IMR-90 (cell line): ENCODE data around the gene CYB561D1. TPM values are rescaled to one million over a fixed set of nuclear protein-coding genes. Genes with fewer than 3 reads are reported as not detected.

Experiments
- ATAC-seq: fragments of 200-7000 bp; cut with Tn5 transposase; 2 replicates; pipeline ENCODE4 v1.9.1; 2020; ENCODE audit warnings: low read depth, mild to moderate bottlenecking, moderate library complexity
- BruUV-seq: library from RNA; stranded (reverse); fragments of 400-500 nt; replicated peaks from 2 replicates; lab custom pipeline; 2021; lab: Mats Ljungman, UMichigan
- CTCF ChIA-PET: fragments of 300-600 bp; formaldehyde crosslinking; extraction: SDS; loops from one replicate; lab custom pipeline; 2021; ENCODE audit warnings: antibody characterized with exemption; lab: Yijun Ruan, JAX
- POLR2A ChIA-PET: fragments of 300-600 bp; sonication (Branson Sonifier 250); formaldehyde crosslinking; loops from one replicate; lab custom pipeline; 2022; ENCODE audit warnings: antibody characterized with exemption; ENCODE audit not compliant: unreplicated experiment; lab: Charles Lee
- DNase-seq: peaks from one replicate; pipeline ENCODE4 v3.0.0; 2013
- H2AFZ ChIP-seq: replicated peaks from 2 replicates; pipeline ENCODE3; 2013; ENCODE audit warnings: low read length, mild to moderate bottlenecking; ENCODE audit not compliant: poor library complexity
- H2AK5ac ChIP-seq: 2 replicates; pipeline ENCODE4 v1.6.1; 2013; ENCODE audit warnings: low read depth, low read length, inconsistent platforms
- H2AK9ac ChIP-seq: replicated peaks from 2 replicates; pipeline ENCODE3; 2013; ENCODE audit warnings: mild to moderate bottlenecking, low read depth, low read length, moderate library complexity; ENCODE audit not compliant: poor library complexity
- H2BK120ac ChIP-seq: 2 replicates; pipeline ENCODE4 v1.6.1; 2013; ENCODE audit warnings: low read depth, low read length, inconsistent platforms
- H2BK15ac ChIP-seq: 3 replicates; pipeline ENCODE4 v1.6.1; 2013; ENCODE audit warnings: low read depth, low read length, inconsistent platforms
- H2BK20ac ChIP-seq: 2 replicates; pipeline ENCODE4 v1.6.1; 2013; ENCODE audit warnings: low read depth, mild to moderate bottlenecking, inconsistent platforms, low read length, moderate library complexity
- H2BK5ac ChIP-seq: 2 replicates; pipeline ENCODE4 v1.6.1; 2013; ENCODE audit warnings: mild to moderate bottlenecking, low read depth, low read length, inconsistent platforms; ENCODE audit not compliant: poor library complexity, severe bottlenecking
- H3K14ac ChIP-seq: replicated peaks from 2 replicates; pipeline ENCODE4 v1.6.1; 2013; ENCODE audit warnings: low read depth, low read length, inconsistent platforms
- H3K18ac ChIP-seq: 2 replicates; pipeline ENCODE4 v1.6.1; 2013; ENCODE audit warnings: low read depth, low read length, control low read depth
- H3K23ac ChIP-seq: 2 replicates; pipeline ENCODE4 v1.6.1; 2013; ENCODE audit warnings: low read depth, low read length, inconsistent platforms
- H3K27ac ChIP-seq: 2 replicates; pipeline ENCODE4 v1.5.1; 2013; ENCODE audit warnings: mild to moderate bottlenecking, control low read depth, low read length; ENCODE audit not compliant: insufficient read depth
- H3K27me3 ChIP-seq: 2 replicates; pipeline ENCODE4 v1.6.1; 2013; ENCODE audit warnings: low read length; ENCODE audit not compliant: control insufficient read depth, insufficient read depth
- H3K36me3 ChIP-seq: 2 replicates; pipeline ENCODE4 v1.6.1; 2013; ENCODE audit warnings: low read length, mixed read lengths; ENCODE audit not compliant: control insufficient read depth, insufficient read depth
- H3K4ac ChIP-seq: 2 replicates; pipeline ENCODE4 v1.6.1; 2013; ENCODE audit warnings: low read depth, low read length, inconsistent platforms
- H3K4me1 ChIP-seq: 2 replicates; pipeline ENCODE4 v1.6.1; 2013; ENCODE audit warnings: low read length, mixed read lengths; ENCODE audit not compliant: control insufficient read depth, insufficient read depth
- H3K4me2 ChIP-seq: 2 replicates; pipeline ENCODE4 v1.6.1; 2013; ENCODE audit warnings: low read depth, mild to moderate bottlenecking, control low read depth, low read length, moderate library complexity
- H3K4me3 ChIP-seq: 2 replicates; pipeline ENCODE4 v1.5.1; 2013; ENCODE audit warnings: low read depth, mild to moderate bottlenecking, control low read depth, low read length, moderate library complexity; ENCODE audit not compliant: insufficient read depth
- H3K56ac ChIP-seq: 2 replicates; pipeline ENCODE4 v1.6.1; 2013; ENCODE audit warnings: low read length, inconsistent platforms; ENCODE audit not compliant: insufficient read depth; ENCODE audit errors: extremely low read depth
- H3K79me1 ChIP-seq, 2 experiments: 2 replicates each; pipeline ENCODE4 v1.6.1; 2013; ENCODE audit warnings: low read length in 2 of 2, inconsistent platforms in 1 of 2, low read depth in 1 of 2
- H3K9ac ChIP-seq: 2 replicates; pipeline ENCODE4 v1.6.1; 2013; ENCODE audit warnings: low read depth, low read length, control low read depth
- H3K9me1 ChIP-seq: 2 replicates; pipeline ENCODE4 v1.6.1; 2013; ENCODE audit warnings: low read length, inconsistent platforms; ENCODE audit not compliant: insufficient read depth
- H3K9me3 ChIP-seq: 2 replicates; pipeline ENCODE4 v1.6.1; 2013; ENCODE audit warnings: low read length; ENCODE audit not compliant: control insufficient read depth, insufficient read depth
- H4K20me1 ChIP-seq: 2 replicates; pipeline ENCODE4 v1.6.1; 2013; ENCODE audit warnings: low read length, inconsistent platforms; ENCODE audit not compliant: insufficient read depth
- H4K5ac ChIP-seq: 2 replicates; pipeline ENCODE4 v1.6.1; 2013; ENCODE audit warnings: mild to moderate bottlenecking, low read depth, low read length, control low read depth
- H4K8ac ChIP-seq, 2 experiments: 2 replicates each; pipeline ENCODE4 v1.6.1; 2013; ENCODE audit warnings: low read depth in 2 of 2, low read length in 2 of 2, control low read depth in 1 of 2, inconsistent platforms in 1 of 2
- H4K91ac ChIP-seq: 2 replicates; pipeline ENCODE4 v1.6.1; 2013; ENCODE audit warnings: low read depth, low read length, inconsistent platforms; ENCODE audit not compliant: insufficient read depth
- BHLHE40 ChIP-seq: fragments of 150-350 bp; IDR thresholded peaks from 2 replicates; pipeline ENCODE4 v1.6.1; 2016; ENCODE audit warnings: mild to moderate bottlenecking, low read depth, low read length
- FOS ChIP-seq: fragments of 150-350 bp; IDR thresholded peaks from 2 replicates; pipeline ENCODE4 v1.6.1; 2016; ENCODE audit warnings: low read depth, low read length
- MAZ ChIP-seq: IDR thresholded peaks from 2 replicates; pipeline ENCODE4 v1.6.1; 2012; ENCODE audit warnings: low read depth, mild to moderate bottlenecking, low read length, improper control_type of control experiment, moderate library complexity, borderline replicate concordance
- POLR2A ChIP-seq: IDR thresholded peaks from 2 replicates; pipeline ENCODE4 v1.6.1; 2012; ENCODE audit warnings: mild to moderate bottlenecking, low read depth, low read length
- RCOR1 ChIP-seq: IDR thresholded peaks from 2 replicates; pipeline ENCODE4 v1.6.1; 2012; ENCODE audit warnings: mild to moderate bottlenecking, low read length, improper control_type of control experiment; ENCODE audit not compliant: insufficient replicate concordance
- RFX5 ChIP-seq: IDR thresholded peaks from 2 replicates; pipeline ENCODE4 v1.8.0; 2012; ENCODE audit warnings: low read depth, mild to moderate bottlenecking, low read length, moderate library complexity
- WGBS, 2 experiments: methylation state at CpG; one replicate each; pipeline versions ENCODE4 v1.1.5 to v1.1.7; 2013; ENCODE audit warnings: missing lambda C conversion rate in 2 of 2; ENCODE audit not compliant: insufficient read length in 1 of 2; ENCODE audit errors: extremely low coverage in 2 of 2; 5-methylcytosine and 5-hydroxymethylcytosine counted together
- dilution Hi-C: fragments of 300-500 bp; cut with HindIII; formaldehyde crosslinking; loops from one replicate; pipeline ENCODE4 v1.14.3; 2018; ENCODE audit warnings: low sequenced_read_pairs; ENCODE audit not compliant: unreplicated experiment
- in situ Hi-C: fragments of 300-500 bp; cut with MboI; formaldehyde crosslinking; loops from 3 replicates; pipeline ENCODE4 v1.14.3; 2019; ENCODE audit warnings: low sequenced_read_pairs, inconsistent platforms, mixed read lengths
- intact Hi-C: fragments of 100-400 bp; cut with micrococcal nuclease; formaldehyde crosslinking; loops from 2 replicates; pipeline ENCODE4 v1.10.0; 2022
- polyA plus RNA-seq, 3 experiments: library from polyadenylated mRNA; depleted of rRNA; stranded (reverse); fragments of >200 nt; gene quantifications; 2 replicates each; pipeline ENCODE4 v1.2.3, GENCODE V29; 2012; ENCODE audit warnings: low replicate concordance in 1 of 3
- total RNA-seq: library from RNA; depleted of rRNA; stranded (reverse); fragments of >200 nt; gene quantifications from 2 replicates; pipeline ENCODE4 v1.2.3, GENCODE V29; 2012
- TF ChIP-seq, protein P1 (sequence below): conservative IDR thresholded peaks from 2 replicates; pipeline ENCODE4 v1.5.1; 2012; ENCODE audit warnings: mild to moderate bottlenecking, low read depth, low read length, improper control_type of control experiment
- TF ChIP-seq, protein P2 (sequence below): fragments of 150-350 bp; IDR thresholded peaks from 2 replicates; pipeline ENCODE4 v1.6.1; 2016; ENCODE audit warnings: low read depth, mild to moderate bottlenecking, low read length, moderate library complexity, borderline replicate concordance

The CYB561D1 gene
- total and polyA plus RNA-seq, 2 of the 4 experiments (the other 2 are of a cell fraction): 5.7 to 8.1 TPM

DNA sequence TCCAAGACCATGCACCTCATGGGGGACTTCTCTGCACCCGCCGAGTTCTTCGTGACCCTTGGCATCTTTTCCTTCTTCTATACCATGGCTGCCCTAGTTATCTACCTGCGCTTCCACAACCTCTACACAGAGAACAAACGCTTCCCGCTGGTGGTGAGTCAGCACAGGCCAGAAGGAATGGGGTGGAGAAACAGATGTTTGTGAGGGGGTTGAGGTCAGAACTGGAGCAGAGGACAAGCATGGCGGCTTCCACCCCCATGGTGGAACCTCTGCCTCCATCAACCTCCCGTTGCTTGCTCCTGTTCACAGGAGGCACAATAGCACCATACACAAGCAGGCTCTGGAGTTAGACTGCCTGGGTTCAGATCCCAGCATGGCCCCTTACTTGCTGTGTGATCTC, 17.1 kb upstream of the CYB561D1 start:
- POLR2A ChIA-PET: no interaction called here
- H3K27ac ChIP-seq: no peak overlapping the region
- H3K56ac ChIP-seq: no peak overlapping the region
- no peaks in the 10 kb centered on the region for H3K79me1 ChIP-seq
- no peak overlapping the region for H2AK5ac ChIP-seq
- H3K18ac ChIP-seq: no peak overlapping the region
- H2BK120ac ChIP-seq: no peak overlapping the region
- CTCF ChIA-PET: no interaction called here
- H2AFZ ChIP-seq: no peak overlapping the region
- H2BK5ac ChIP-seq: no peak overlapping the region
- no peak overlapping the region for H3K9ac ChIP-seq
- WGBS, 2 experiments: no CpG with 5 or more reads among the region's 8 CpGs
- no TSS peak for BruUV-seq
- DNase-seq (no peak), ATAC-seq (no peak)
- intact Hi-C loops: no loop called here
- H3K4me2 ChIP-seq: no peak overlapping the region
- dilution Hi-C loops: no loop called here
- no peak overlapping the region for H2BK15ac ChIP-seq
- TF ChIP-seq FOS (no peak), MAZ (no peak), POLR2A (no peak), RCOR1 (no peak), BHLHE40 (no peak), RFX5 (no peak)
- TF ChIP-seq, protein P1, sequence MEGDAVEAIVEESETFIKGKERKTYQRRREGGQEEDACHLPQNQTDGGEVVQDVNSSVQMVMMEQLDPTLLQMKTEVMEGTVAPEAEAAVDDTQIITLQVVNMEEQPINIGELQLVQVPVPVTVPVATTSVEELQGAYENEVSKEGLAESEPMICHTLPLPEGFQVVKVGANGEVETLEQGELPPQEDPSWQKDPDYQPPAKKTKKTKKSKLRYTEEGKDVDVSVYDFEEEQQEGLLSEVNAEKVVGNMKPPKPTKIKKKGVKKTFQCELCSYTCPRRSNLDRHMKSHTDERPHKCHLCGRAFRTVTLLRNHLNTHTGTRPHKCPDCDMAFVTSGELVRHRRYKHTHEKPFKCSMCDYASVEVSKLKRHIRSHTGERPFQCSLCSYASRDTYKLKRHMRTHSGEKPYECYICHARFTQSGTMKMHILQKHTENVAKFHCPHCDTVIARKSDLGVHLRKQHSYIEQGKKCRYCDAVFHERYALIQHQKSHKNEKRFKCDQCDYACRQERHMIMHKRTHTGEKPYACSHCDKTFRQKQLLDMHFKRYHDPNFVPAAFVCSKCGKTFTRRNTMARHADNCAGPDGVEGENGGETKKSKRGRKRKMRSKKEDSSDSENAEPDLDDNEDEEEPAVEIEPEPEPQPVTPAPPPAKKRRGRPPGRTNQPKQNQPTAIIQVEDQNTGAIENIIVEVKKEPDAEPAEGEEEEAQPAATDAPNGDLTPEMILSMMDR: no peak
- TF ChIP-seq, protein P2, sequence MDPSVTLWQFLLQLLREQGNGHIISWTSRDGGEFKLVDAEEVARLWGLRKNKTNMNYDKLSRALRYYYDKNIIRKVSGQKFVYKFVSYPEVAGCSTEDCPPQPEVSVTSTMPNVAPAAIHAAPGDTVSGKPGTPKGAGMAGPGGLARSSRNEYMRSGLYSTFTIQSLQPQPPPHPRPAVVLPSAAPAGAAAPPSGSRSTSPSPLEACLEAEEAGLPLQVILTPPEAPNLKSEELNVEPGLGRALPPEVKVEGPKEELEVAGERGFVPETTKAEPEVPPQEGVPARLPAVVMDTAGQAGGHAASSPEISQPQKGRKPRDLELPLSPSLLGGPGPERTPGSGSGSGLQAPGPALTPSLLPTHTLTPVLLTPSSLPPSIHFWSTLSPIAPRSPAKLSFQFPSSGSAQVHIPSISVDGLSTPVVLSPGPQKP: no peak
- H2BK20ac ChIP-seq: no peak overlapping the region
- no peak overlapping the region for H4K5ac ChIP-seq
- H3K9me1 ChIP-seq: no peaks in the 10 kb centered on the region
- H3K36me3 ChIP-seq: no peaks in the 10 kb centered on the region
- H3K23ac ChIP-seq: no peak overlapping the region
- H3K4ac ChIP-seq: no peak overlapping the region
- H2AK9ac ChIP-seq: no peak overlapping the region
- no peak overlapping the region for H4K8ac ChIP-seq
- H3K27me3 ChIP-seq: peaks cover 51% of the 10 kb centered on the region
- no peaks in the 10 kb centered on the region for H3K4me1 ChIP-seq
- in situ Hi-C loops: no loop called here
- H3K9me3 ChIP-seq: no peaks in the 10 kb centered on the region
- H4K20me1 ChIP-seq: no peaks in the 10 kb centered on the region
- H4K91ac ChIP-seq: no peak overlapping the region
- H3K4me3 ChIP-seq: no peak overlapping the region
- H3K14ac ChIP-seq: no peak overlapping the region
